OCI-LY7 (cell line): ENCODE measurements around the gene SLC1A4. TPM values are rescaled to one million over a fixed set of nuclear protein-coding genes. Genes with fewer than 3 reads are reported as not detected.
"Not testable (repeated sequence)": the region's sequence is repeated elsewhere in the genome, so short reads cannot be mapped to it uniquely, and the experiment has no call there.

Experiments
- BruUV-seq: library from RNA; stranded (reverse); fragments of 400-500 nt; replicated peaks from 2 replicates; lab custom pipeline; 2021; lab: Mats Ljungman, UMichigan
- CTCF ChIA-PET: fragments of 300-600 bp; sonication (Branson Sonifier 250); formaldehyde crosslinking; loops from one replicate; lab custom pipeline; 2022; ENCODE audit warnings: antibody characterized with exemption; ENCODE audit not compliant: unreplicated experiment; lab: Charles Lee
- POLR2A ChIA-PET: fragments of 300-600 bp; sonication (Branson Sonifier 250); formaldehyde crosslinking; loops from one replicate; lab custom pipeline; 2022; ENCODE audit warnings: antibody characterized with exemption; lab: Charles Lee
- DNase-seq: peaks from one replicate; pipeline ENCODE4 v3.0.0-alpha.2; 2015; ENCODE audit warnings: low spot score
- H2AFZ ChIP-seq: fragments of 200-600 bp; sonication (generic), shearing (Covaris generic); 2 replicates; pipeline ENCODE4 v1.6.1; 2014; ENCODE audit warnings: mild to moderate bottlenecking, antibody characterized with exemption, low read length, moderate library complexity
- H3K27ac ChIP-seq: fragments of 200-600 bp; sonication (generic); 2 replicates; pipeline ENCODE4 v1.5.1; 2014; ENCODE audit warnings: mixed run types, low read depth, mild to moderate bottlenecking, moderate library complexity, low read length, inconsistent platforms; ENCODE audit not compliant: poor library complexity, severe bottlenecking
- H3K36me3 ChIP-seq: fragments of 200-600 bp; sonication (generic); 2 replicates; pipeline ENCODE4 v1.6.1; 2014; ENCODE audit warnings: mild to moderate bottlenecking, antibody characterized with exemption, low read length, moderate library complexity, mixed read lengths; ENCODE audit not compliant: insufficient read depth
- H3K4me1 ChIP-seq: fragments of 200-600 bp; sonication (generic); 2 replicates; pipeline ENCODE4 v1.5.1; 2014; ENCODE audit warnings: mild to moderate bottlenecking, low read length; ENCODE audit not compliant: insufficient read depth, poor library complexity, severe bottlenecking
- H3K4me2 ChIP-seq: fragments of 200-600 bp; sonication (generic); 2 replicates; pipeline ENCODE4 v1.6.1; 2014; ENCODE audit warnings: mild to moderate bottlenecking, low read length
- H3K4me3 ChIP-seq: fragments of 200-600 bp; sonication (generic); 2 replicates; pipeline ENCODE4 v1.5.1; 2014; ENCODE audit warnings: mild to moderate bottlenecking, low read depth, low read length; ENCODE audit not compliant: poor library complexity, severe bottlenecking
- H3K79me2 ChIP-seq: fragments of 200-600 bp; sonication (generic); 2 replicates; pipeline ENCODE4 v1.6.1; 2016; ENCODE audit warnings: low read depth, mild to moderate bottlenecking, low read length, moderate library complexity, mixed read lengths; ENCODE audit not compliant: insufficient read depth
- H3K9me2 ChIP-seq: fragments of 200-600 bp; sonication (generic); 2 replicates; pipeline ENCODE4 v1.6.1; 2016; ENCODE audit warnings: mild to moderate bottlenecking, low read length, mixed read lengths; ENCODE audit not compliant: insufficient read depth
- H3K9me3 ChIP-seq: fragments of 200-600 bp; sonication (generic); 2 replicates; pipeline ENCODE4 v1.6.1; 2014; ENCODE audit warnings: mild to moderate bottlenecking, mixed run types, low read length, mixed read lengths
- H4K20me1 ChIP-seq: fragments of 200-600 bp; sonication (generic); 2 replicates; pipeline ENCODE4 v1.6.1; 2014; ENCODE audit warnings: mild to moderate bottlenecking, antibody characterized with exemption, low read length, moderate library complexity, mixed read lengths; ENCODE audit not compliant: insufficient read depth
- EZH2phosphoT487 ChIP-seq: fragments of 200-600 bp; sonication (generic); IDR thresholded peaks from 2 replicates; pipeline ENCODE4 v1.6.1; 2018; ENCODE audit warnings: low read depth, borderline replicate concordance, mild to moderate bottlenecking, mixed run types, antibody characterized with exemption, low read length, moderate library complexity, mixed read lengths
- intact Hi-C: fragments of 100-400 bp; cut with micrococcal nuclease; formaldehyde crosslinking; loops from one replicate; pipeline ENCODE4 v1.10.0; 2022; ENCODE audit not compliant: unreplicated experiment
- total RNA-seq, 2 experiments: library from RNA; depleted of rRNA in 1 of 2; stranded (reverse); fragments of >200 nt in 1 of 2; shearing (Covaris generic) in 1 of 2; gene quantifications; 2 replicates each; pipeline ENCODE4 v1.2.3, GENCODE V29; 2014 to 2022
- TF ChIP-seq, protein P1 (sequence below): fragments of 200-600 bp; sonication (generic); conservative IDR thresholded peaks from 2 replicates; pipeline ENCODE4 v1.5.1; 2014; ENCODE audit warnings: mild to moderate bottlenecking, antibody characterized with exemption, low read length, moderate library complexity, mixed read lengths

Gene SLC1A4
- total RNA-seq, 2 experiments from 2014 or later: 17.2 to 31.1 TPM

DNA sequence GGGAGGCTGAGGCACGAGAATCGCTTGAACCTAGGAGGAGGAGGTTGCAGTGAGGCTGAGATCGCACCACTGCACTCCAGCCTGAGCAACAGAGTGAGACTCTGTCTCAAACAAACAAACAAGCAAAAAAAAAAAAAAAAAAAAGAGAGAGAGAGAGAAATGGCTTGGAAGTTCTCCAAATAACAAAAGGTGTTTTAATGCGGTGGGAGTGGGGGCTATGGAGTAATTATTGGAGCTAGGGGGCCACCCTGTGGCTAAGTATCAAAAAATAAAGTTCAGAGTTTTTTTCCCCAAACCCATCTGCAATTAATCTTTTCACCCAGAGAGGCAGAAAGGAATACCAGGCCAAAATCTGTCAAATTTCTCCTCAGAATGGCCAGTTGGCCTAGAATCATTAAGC is 44.0 kb downstream of the SLC1A4 start:
- H3K79me2 ChIP-seq: no peaks in the 10 kb centered on the region
- no peaks in the 10 kb centered on the region for H3K9me3 ChIP-seq
- peak; percentile 68 for DNase-seq
- H3K9me2 ChIP-seq: no peaks in the 10 kb centered on the region
- no peaks in the 10 kb centered on the region for H4K20me1 ChIP-seq
- BruUV-seq: no TSS peak
- peak overlapping the region; percentile 98 for H3K27ac ChIP-seq
- H3K36me3 ChIP-seq: peaks cover 9% of the 10 kb centered on the region
- ChIA-PET POLR2A (interaction anchor here (0.7 to 2.3 kb wide), 9 partner anchors 10 to 375 kb away, joined by 3 to 8 read pairs (median 3); partner anchors contain the start of gene CEP68), CTCF (interaction anchor here (2.7 kb wide), 1 partner anchor 117 kb away, joined by 19 read pairs; no protein-coding TSS in a partner anchor)
- no peak overlapping the region for H2AFZ ChIP-seq
- peak overlapping the region; percentile 15 for H3K4me2 ChIP-seq
- peaks cover 58% of the 10 kb centered on the region for H3K4me1 ChIP-seq
- H3K4me3 ChIP-seq: no peak overlapping the region
- TF ChIP-seq, protein P1, sequence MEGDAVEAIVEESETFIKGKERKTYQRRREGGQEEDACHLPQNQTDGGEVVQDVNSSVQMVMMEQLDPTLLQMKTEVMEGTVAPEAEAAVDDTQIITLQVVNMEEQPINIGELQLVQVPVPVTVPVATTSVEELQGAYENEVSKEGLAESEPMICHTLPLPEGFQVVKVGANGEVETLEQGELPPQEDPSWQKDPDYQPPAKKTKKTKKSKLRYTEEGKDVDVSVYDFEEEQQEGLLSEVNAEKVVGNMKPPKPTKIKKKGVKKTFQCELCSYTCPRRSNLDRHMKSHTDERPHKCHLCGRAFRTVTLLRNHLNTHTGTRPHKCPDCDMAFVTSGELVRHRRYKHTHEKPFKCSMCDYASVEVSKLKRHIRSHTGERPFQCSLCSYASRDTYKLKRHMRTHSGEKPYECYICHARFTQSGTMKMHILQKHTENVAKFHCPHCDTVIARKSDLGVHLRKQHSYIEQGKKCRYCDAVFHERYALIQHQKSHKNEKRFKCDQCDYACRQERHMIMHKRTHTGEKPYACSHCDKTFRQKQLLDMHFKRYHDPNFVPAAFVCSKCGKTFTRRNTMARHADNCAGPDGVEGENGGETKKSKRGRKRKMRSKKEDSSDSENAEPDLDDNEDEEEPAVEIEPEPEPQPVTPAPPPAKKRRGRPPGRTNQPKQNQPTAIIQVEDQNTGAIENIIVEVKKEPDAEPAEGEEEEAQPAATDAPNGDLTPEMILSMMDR: peak; percentile 74
- TF ChIP-seq EZH2phosphoT487: no peak
- intact Hi-C loops: loop anchor here (1.0 to 5.0 kb wide), 6 partner anchors 160 to 511 kb away; partner anchors contain the start of gene AFTPH

DNA sequence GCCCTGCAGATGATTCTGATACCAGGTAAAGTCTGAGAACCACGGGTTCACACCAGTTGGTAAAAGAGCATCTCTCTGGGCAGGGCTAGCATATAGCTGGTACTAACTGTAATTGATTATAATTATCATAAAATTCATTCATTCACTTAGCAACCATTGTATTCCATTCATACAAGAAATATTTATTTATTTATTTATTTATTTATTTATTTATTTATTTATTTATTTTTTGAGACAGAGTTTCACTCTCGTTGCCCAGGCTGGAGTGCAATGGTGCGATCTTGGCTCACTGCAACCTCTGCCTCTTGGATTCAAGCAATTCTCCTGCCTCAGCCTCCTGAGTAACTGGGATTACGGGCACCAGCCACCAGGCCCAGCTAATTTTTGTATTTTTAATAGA is 44.5 kb downstream of the SLC1A4 start:
- H3K27ac ChIP-seq: peak overlapping the region; percentile 98
- CTCF ChIA-PET, BruUV-seq: not testable (repeated sequence)

DNA sequence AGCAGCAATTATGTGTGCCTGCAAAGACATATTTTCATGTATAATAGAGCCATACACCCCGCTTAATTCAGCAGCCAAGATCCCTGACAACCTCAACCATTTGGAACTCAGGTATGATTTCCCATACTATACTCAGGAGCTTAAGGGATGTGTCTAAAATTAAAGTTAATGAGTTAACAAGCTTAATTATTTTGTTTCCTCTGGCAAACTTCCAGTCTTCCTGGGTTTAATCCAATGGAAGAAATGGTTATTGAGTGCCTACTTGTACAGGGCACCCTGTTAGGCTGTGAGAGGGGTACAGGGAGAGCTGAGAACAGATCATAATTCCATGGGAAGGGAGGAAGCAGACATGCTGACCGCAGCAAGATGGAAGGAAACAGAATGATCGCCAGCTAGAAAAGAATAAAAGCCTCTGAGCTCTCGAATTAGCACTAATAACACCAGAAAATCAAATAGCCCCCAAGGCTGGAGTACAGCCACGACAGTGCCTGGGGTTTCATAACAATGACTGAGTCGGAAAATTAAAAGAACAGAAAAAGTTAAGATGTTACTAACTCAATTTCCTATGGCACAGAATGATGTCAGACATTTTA is 46.2 kb downstream of the SLC1A4 start:
- H3K4me2 ChIP-seq: no peak overlapping the region
- H3K4me1 ChIP-seq: peaks cover 44% of the 10 kb centered on the region
- intact Hi-C loops: no loop called here
- H3K79me2 ChIP-seq: no peaks in the 10 kb centered on the region
- TF ChIP-seq, protein P1: no peak
- TF ChIP-seq EZH2phosphoT487: no peak
- ChIA-PET CTCF (no interaction called here), POLR2A (interaction anchor here (0.6 to 1.8 kb wide), 5 partner anchors 114 to 506 kb away, joined by 3 to 4 read pairs (median 3); no protein-coding TSS in a partner anchor)
- DNase-seq: no peak
- no peak overlapping the region for H3K4me3 ChIP-seq
- no TSS peak for BruUV-seq
- no peaks in the 10 kb centered on the region for H3K9me2 ChIP-seq
- peaks cover 17% of the 10 kb centered on the region for H3K36me3 ChIP-seq
- H3K27ac ChIP-seq: no peak overlapping the region
- no peaks in the 10 kb centered on the region for H4K20me1 ChIP-seq
- H2AFZ ChIP-seq: no peak overlapping the region
- no peaks in the 10 kb centered on the region for H3K9me3 ChIP-seq

More for the DNA sequence above, 44.5 kb downstream of the SLC1A4 start:
- H3K9me3 ChIP-seq, DNase-seq, H2AFZ ChIP-seq, H4K20me1 ChIP-seq, H3K9me2 ChIP-seq, H3K79me2 ChIP-seq, H3K4me3 ChIP-seq: not testable (repeated sequence)
- Histone ChIP-seq H3K4me2 (peak overlapping the region; percentile 15), H3K4me1 (peaks cover 55% of the 10 kb centered on the region), H3K36me3 (peaks cover 14% of the 10 kb centered on the region)
- POLR2A ChIA-PET: interaction anchor here (0.7 to 2.3 kb wide), 6 partner anchors 8 to 970 kb away, joined by 3 to 6 read pairs (median 4); partner anchors contain the start of gene ACTR2
- intact Hi-C loops: loop anchor here (1.0 to 5.0 kb wide), 6 partner anchors 160 to 511 kb away; partner anchors contain the start of gene AFTPH
